HepG2 (cell line): ENCODE results near the gene HS3ST1. TPM values are rescaled to one million over a fixed set of nuclear protein-coding genes. Genes with fewer than 3 reads are reported as not detected.

ENCODE experiments used
- ATAC-seq: fragments of 200-7000 bp; cut with Tn5 transposase; 3 replicates; pipeline ENCODE4 v1.9.1; 2020; ENCODE audit warnings: mild to moderate bottlenecking, moderate library complexity
- BruUV-seq: library from RNA; stranded (reverse); fragments of 400-500 nt; replicated peaks from 2 replicates; lab custom pipeline; 2021; lab: Mats Ljungman, UMichigan
- CTCF ChIA-PET: fragments of 300-600 bp; formaldehyde crosslinking; extraction: SDS; loops from one replicate; lab custom pipeline; 2021; ENCODE audit warnings: low total read pairs, inconsistent platforms, low intra/inter-chr PET ratio; lab: Yijun Ruan, JAX
- POLR2A ChIA-PET: fragments of 350-600 bp; sonication (Branson Sonifier 250); formaldehyde crosslinking; loops from one replicate; lab custom pipeline; 2020; ENCODE audit warnings: antibody characterized with exemption, inconsistent platforms; lab: Yijun Ruan, JAX
- DNase-seq: peaks from one replicate; pipeline ENCODE4 v3.0.0-alpha.2; 2015; ENCODE audit warnings: low spot score
- FAIRE-seq: peaks from 3 replicates; lab custom pipeline; 2011; peaks lifted over from hg19 to GRCh38; lab: Jason Lieb, UNC
- H2AFZ ChIP-seq: one replicate; pipeline ENCODE4 v1.6.1; 2011; ENCODE audit warnings: low read length, inconsistent platforms
- H3K27ac ChIP-seq: fragments of 300-600 bp; 3 replicates; pipeline ENCODE4 v1.8.0; 2011; ENCODE audit warnings: mixed run types, mild to moderate bottlenecking, mixed read lengths, low read length, inconsistent platforms; ENCODE audit not compliant: insufficient read depth; ENCODE audit errors: extremely low read length
- H3K27me3 ChIP-seq, 2 experiments: fragments of 200-600 bp in 1 of 2; 2 replicates in 1 of 2; 3 replicates in 1 of 2; pipeline versions ENCODE4 v1.6.0 to v1.8.0; 2011; ENCODE audit warnings: low read length in 2 of 2, mild to moderate bottlenecking in 2 of 2, moderate library complexity in 2 of 2, inconsistent platforms in 1 of 2; ENCODE audit not compliant: insufficient read depth in 2 of 2, control insufficient read depth in 1 of 2
- H3K36me3 ChIP-seq, 2 experiments: fragments of 200-600 bp in 1 of 2; replicated peaks in 1 of 2; 2 replicates in 1 of 2; 3 replicates in 1 of 2; pipeline versions ENCODE4 v1.5.1 to v1.8.0; 2011; ENCODE audit warnings: low read length in 2 of 2, inconsistent platforms in 1 of 2; ENCODE audit not compliant: insufficient read depth in 2 of 2, control insufficient read depth in 1 of 2
- H3K4me1 ChIP-seq: 2 replicates; pipeline ENCODE4 v1.5.1; 2012; ENCODE audit warnings: low read length, inconsistent platforms; ENCODE audit not compliant: insufficient read depth
- H3K4me2 ChIP-seq: 2 replicates; pipeline ENCODE4 v1.6.0; 2011; ENCODE audit warnings: low read depth, low read length, inconsistent platforms
- H3K4me3 ChIP-seq, 3 experiments: fragments of 200-600 bp in 1 of 3; sonication (generic), shearing (Covaris generic) in 1 of 3; replicated peaks in 1 of 3; 2 replicates each; pipeline ENCODE4 v1.5.1; 2011 to 2016; ENCODE audit warnings: low read length in 3 of 3, inconsistent platforms in 2 of 3, low read depth in 2 of 3, mild to moderate bottlenecking in 2 of 3, control low read depth in 1 of 3, mixed read lengths in 1 of 3; ENCODE audit not compliant: insufficient read depth in 1 of 3
- H3K79me2 ChIP-seq: one replicate; pipeline ENCODE4 v1.6.1; 2011; ENCODE audit warnings: low read length, inconsistent platforms; ENCODE audit not compliant: insufficient read depth
- H3K9ac ChIP-seq: 2 replicates; pipeline ENCODE4 v1.6.0; 2011; ENCODE audit warnings: mild to moderate bottlenecking, low read depth, low read length, inconsistent platforms; ENCODE audit not compliant: insufficient read depth
- H3K9me3 ChIP-seq: 2 replicates; pipeline ENCODE4 v1.5.1; 2012; ENCODE audit warnings: mild to moderate bottlenecking, low read length
- H4K20me1 ChIP-seq: 2 replicates; pipeline ENCODE4 v1.6.0; 2011; ENCODE audit warnings: inconsistent platforms, mild to moderate bottlenecking, low read length, moderate library complexity; ENCODE audit not compliant: insufficient read depth
- ATRX ChIP-seq: sonication (generic); formaldehyde crosslinking; IDR thresholded peaks from 2 replicates; pipeline ENCODE4 v1.4.0; 2020; ENCODE audit warnings: missing genetic modification reagents, borderline replicate concordance
- DRAP1 ChIP-seq: IDR thresholded peaks from 2 replicates; pipeline ENCODE4 v1.6.1; 2016; ENCODE audit warnings: missing genetic modification reagents, missing compliant biosample characterization
- PAX8 ChIP-seq: sonication (generic); formaldehyde crosslinking; IDR thresholded peaks from 2 replicates; pipeline ENCODE4 v1.8.0; 2022; ENCODE audit warnings: mild to moderate bottlenecking, missing genetic modification reagents, borderline replicate concordance
- RXRA ChIP-seq: sonication (generic); formaldehyde crosslinking; IDR thresholded peaks from 2 replicates; pipeline ENCODE4 v1.5.1; 2020; ENCODE audit warnings: missing genetic modification reagents
- SMAD9 ChIP-seq: sonication (generic); formaldehyde crosslinking; IDR thresholded peaks from 2 replicates; pipeline ENCODE4 v1.5.1; 2020; ENCODE audit warnings: mild to moderate bottlenecking, missing genetic modification reagents
- STAG1 ChIP-seq: sonication (generic); formaldehyde crosslinking; IDR thresholded peaks from 2 replicates; pipeline ENCODE4 v1.4.0; 2020; ENCODE audit warnings: missing genetic modification reagents
- WIZ ChIP-seq: sonication (generic); formaldehyde crosslinking; IDR thresholded peaks from 2 replicates; pipeline ENCODE4 v1.5.1; 2020; ENCODE audit warnings: mild to moderate bottlenecking, missing genetic modification reagents
- ZBTB49 ChIP-seq: sonication (generic); formaldehyde crosslinking; IDR thresholded peaks from 2 replicates; pipeline ENCODE4 v1.4.0; 2020; ENCODE audit warnings: missing genetic modification reagents, borderline replicate concordance
- ZHX1 ChIP-seq: sonication (generic); formaldehyde crosslinking; IDR thresholded peaks from 2 replicates; pipeline ENCODE4 v1.8.1; 2022; ENCODE audit warnings: low read depth, mild to moderate bottlenecking, missing genetic modification reagents
- ZNF292 ChIP-seq: sonication (generic); formaldehyde crosslinking; IDR thresholded peaks from 2 replicates; pipeline ENCODE4 v1.8.1; 2022; ENCODE audit warnings: mild to moderate bottlenecking, low read depth, missing genetic modification reagents, borderline replicate concordance
- ZNF512B ChIP-seq: sonication (generic); formaldehyde crosslinking; IDR thresholded peaks from 2 replicates; pipeline ENCODE4 v1.5.1; 2020; ENCODE audit warnings: missing genetic modification reagents, mild to moderate bottlenecking, borderline replicate concordance
- ZNF550 ChIP-seq: sonication (generic); formaldehyde crosslinking; IDR thresholded peaks from 2 replicates; pipeline ENCODE4 v1.4.0; 2020; ENCODE audit warnings: mild to moderate bottlenecking, missing genetic modification reagents, borderline replicate concordance
- ZNF562 ChIP-seq: sonication (generic); formaldehyde crosslinking; IDR thresholded peaks from 2 replicates; pipeline ENCODE4 v1.8.0; 2022; ENCODE audit warnings: missing genetic modification reagents, borderline replicate concordance
- ZNF839 ChIP-seq: sonication (generic); formaldehyde crosslinking; IDR thresholded peaks from 2 replicates; pipeline ENCODE4 v1.4.0; 2020; ENCODE audit warnings: missing genetic modification reagents, mild to moderate bottlenecking, borderline replicate concordance
- WGBS: methylation state at CpG from one replicate; pipeline ENCODE4 v1.1.6; 2017; ENCODE audit warnings: low lambda C conversion rate; 5-methylcytosine and 5-hydroxymethylcytosine counted together
- in situ Hi-C: cut with HindIII; loops from 2 replicates; pipeline ENCODE4 v1.10.0; 2017; ENCODE audit warnings: low pct_unique_long_range_greater_than_20kb; ENCODE audit not compliant: extremely low pct_ligation_motif_present
- intact Hi-C: fragments of 100-400 bp; cut with micrococcal nuclease; formaldehyde crosslinking; loops from one replicate; pipeline ENCODE4 v1.10.0; 2022; ENCODE audit not compliant: unreplicated experiment
- polyA plus RNA-seq, 8 experiments: library from polyadenylated mRNA; depleted of rRNA in 3 of 8; stranded (reverse) in 7 of 8; unstranded in 1 of 8; fragments of >200 nt; fragmentation: Illumina TruSeq in 4 of 8; extraction: Trizol in 4 of 8; gene quantifications; 2 replicates each; pipeline versions ENCODE4 v1.2.1 to v1.2.3, GENCODE V29; 2011 to 2016; ENCODE audit warnings: low read depth in 4 of 8, missing spikeins in 1 of 8, mixed read lengths in 1 of 8; ENCODE audit not compliant: insufficient read depth in 1 of 8
- total RNA-seq, 5 experiments: library from RNA; depleted of rRNA; stranded (reverse); fragments of >200 nt; fragmentation: Illumina TruSeq; extraction: Trizol; gene quantifications; 2 replicates each; pipeline ENCODE4 v1.2.3, GENCODE V29; 2016; ENCODE audit warnings: low read depth in 1 of 5

HS3ST1 gene
- total and polyA plus RNA-seq, 2 of the 13 experiments (the other 11 are each of a cell fraction or from before 2014, with no cell fraction given): not detected

GRCh38 chr4:11408233-11408967 lies 20.3 kb downstream of the HS3ST1 start (continued):
- TF ChIP-seq ZHX1 (CRISPR knock-in tag): no peak

- DNase-seq: no peak
- 7% methylated on average over 3 of the region's 3 CpGs for WGBS
- no peak overlapping the region for H3K4me3 ChIP-seq
- H2AFZ ChIP-seq: no peak overlapping the region
- no peaks in the 10 kb centered on the region for H3K27me3 ChIP-seq
- no peaks in the 10 kb centered on the region for H3K36me3 ChIP-seq
- no peaks in the 10 kb centered on the region for H3K4me1 ChIP-seq
- intact Hi-C loops (no loop called here), in situ Hi-C loops (loop anchor here (25.0 kb wide), 1 partner anchor 1245 kb away; no protein-coding TSS in a partner anchor)
- FAIRE-seq: no peak
- H3K9me3 ChIP-seq: no peaks in the 10 kb centered on the region
- POLR2A ChIA-PET: no interaction called here
- no peak overlapping the region for H3K27ac ChIP-seq
- H3K9ac ChIP-seq: no peak overlapping the region
- no peak for ATAC-seq
- CTCF ChIA-PET: no interaction called here
- no peaks in the 10 kb centered on the region for H4K20me1 ChIP-seq
- no peak overlapping the region for H3K4me2 ChIP-seq
- no TSS peak for BruUV-seq
- H3K79me2 ChIP-seq: no peaks in the 10 kb centered on the region
- TF ChIP-seq ZNF550 (no peak), ZNF512B (CRISPR knock-in tag) (no peak), ZNF839 (CRISPR knock-in tag) (no peak), WIZ (CRISPR knock-in tag) (no peak), RXRA (CRISPR knock-in tag) (no peak), ATRX (CRISPR knock-in tag) (no peak), STAG1 (no peak), ZNF562 (CRISPR knock-in tag) (no peak), SMAD9 (no peak), PAX8 (CRISPR knock-in tag) (no peak), ZBTB49 (CRISPR knock-in tag) (no peak), ZNF292 (CRISPR knock-in tag) (no peak), DRAP1 (CRISPR knock-in tag) (no peak)
Measured at GRCh38 chr4:11407551-11407950, 21.1 kb downstream of the HS3ST1 start.
